ENCODE results near the gene COQ10B.

The COQ10B gene

GRCh38 chr2:197434541-197435513 lies 18.5 kb upstream of the COQ10B start, which contains the start of gene SF3B1:
Gene SF3B1, minus strand, starts transcription at chr2:197435028. Its CDS starts 29 bp downstream, at chr2:197434999.
- no peak for TF ChIP-seq CTCF (IDR thresholded peaks at IDR 0.05; ENCODE audit: insufficient read depth, low read depth, low read length, missing control alignments)
- H3K4me3 ChIP-seq (ENCODE audit: low read length) = peak within 1 kb of the TSS; percentile 96
- peak; percentile 99 for DNase-seq (ENCODE audit: low read depth)

GRCh38 chr2:197435598-197436420 lies 17.5 kb upstream of the COQ10B start:
- H3K4me3 ChIP-seq (ENCODE audit: low read length) = peak overlapping the region; percentile 96
- TF ChIP-seq CTCF (IDR thresholded peaks at IDR 0.05; ENCODE audit: insufficient read depth, low read depth, low read length, missing control alignments) = no peak
- no peak for DNase-seq (ENCODE audit: low read depth)

GRCh38 chr2:197437380-197437779 lies 16.0 kb upstream of the COQ10B start:
- no peak overlapping the region for H3K4me3 ChIP-seq (ENCODE audit: low read length)
- DNase-seq (ENCODE audit: low read depth) = no peak
- TF ChIP-seq CTCF (IDR thresholded peaks at IDR 0.05; ENCODE audit: insufficient read depth, low read depth, low read length, missing control alignments) = no peak

GRCh38 chr2:197442857-197443256 lies 10.5 kb upstream of the COQ10B start:
- H3K4me3 ChIP-seq (ENCODE audit: low read length) = no peak overlapping the region
- TF ChIP-seq CTCF (IDR thresholded peaks at IDR 0.05; ENCODE audit: insufficient read depth, low read depth, low read length, missing control alignments) = no peak
- DNase-seq (ENCODE audit: low read depth) = no peak

- no peak for DNase-seq (ENCODE audit: low read depth)
- TF ChIP-seq CTCF (IDR thresholded peaks at IDR 0.05; ENCODE audit: insufficient read depth, low read depth, low read length, missing control alignments) = no peak
- H3K4me3 ChIP-seq (ENCODE audit: low read length) = no peak overlapping the region
Measured at GRCh38 chr2:197445746-197446145, 7.6 kb upstream of the COQ10B start.

- no peak overlapping the region for H3K4me3 ChIP-seq (ENCODE audit: low read length)
- no peak for TF ChIP-seq CTCF (IDR thresholded peaks at IDR 0.05; ENCODE audit: insufficient read depth, low read depth, low read length, missing control alignments)
- no peak for DNase-seq (ENCODE audit: low read depth)
Measured at GRCh38 chr2:197446844-197447243, 6.5 kb upstream of the COQ10B start.

Measured in epithelial cell of esophagus (primary cell).